GM12878 (cell line): ENCODE results near the gene CYP1B1. TPM values are rescaled to one million over a fixed set of nuclear protein-coding genes. Genes with fewer than 3 reads are reported as not detected.

Experiments used
- ATF7 ChIP-seq: fragments of 450-650 bp; IDR thresholded peaks from 2 replicates; pipeline ENCODE4 v1.6.1; 2016; ENCODE audit warnings: low read depth, mild to moderate bottlenecking
- CHD1 ChIP-seq: IDR thresholded peaks from 2 replicates; pipeline ENCODE4 v1.6.1; 2012; ENCODE audit warnings: low read depth, low read length, improper control_type of control experiment
- ESRRA ChIP-seq: IDR thresholded peaks from 2 replicates; pipeline ENCODE4 v1.6.1; 2012; ENCODE audit warnings: mild to moderate bottlenecking, low read length, improper control_type of control experiment
- JUNB ChIP-seq: IDR thresholded peaks from 2 replicates; pipeline ENCODE4 v1.6.1; 2016; ENCODE audit warnings: antibody characterized with exemption, mild to moderate bottlenecking
- JUND ChIP-seq: IDR thresholded peaks from 2 replicates; pipeline ENCODE4 v1.6.1; 2012; ENCODE audit warnings: low read depth, mild to moderate bottlenecking, low read length, improper control_type of control experiment, moderate library complexity
- RAD21 ChIP-seq: IDR thresholded peaks from 2 replicates; pipeline ENCODE4 v1.6.1; 2011; ENCODE audit warnings: mild to moderate bottlenecking, low read depth, low read length, moderate library complexity; ENCODE audit not compliant: insufficient read depth
- SREBF1 ChIP-seq: IDR thresholded peaks from 2 replicates; pipeline ENCODE4 v1.6.1; 2012; ENCODE audit warnings: mild to moderate bottlenecking, low read length
- SRF ChIP-seq, 2 experiments: IDR thresholded peaks; 2 replicates each; pipeline ENCODE4 v1.6.1; 2011; ENCODE audit warnings: low read depth in 2 of 2, low read length in 2 of 2, mild to moderate bottlenecking in 1 of 2, moderate library complexity in 1 of 2
- TAF1 ChIP-seq: IDR thresholded peaks from 2 replicates; pipeline ENCODE4 v1.6.1; 2011; ENCODE audit warnings: mild to moderate bottlenecking, low read depth, low read length, borderline replicate concordance
- TARDBP ChIP-seq: IDR thresholded peaks from 2 replicates; pipeline ENCODE4 v1.6.1; 2016; ENCODE audit warnings: borderline replicate concordance
- TCF12 ChIP-seq: IDR thresholded peaks from 2 replicates; pipeline ENCODE4 v1.6.1; 2011; ENCODE audit warnings: low read depth, mild to moderate bottlenecking, low read length
- polyA plus RNA-seq, 11 experiments: library from polyadenylated mRNA; depleted of rRNA in 4 of 11; unstranded in 6 of 11; stranded (reverse) in 5 of 11; fragments of >200 nt; fragmentation: Nextera tagmentation in 4 of 11; fragmentation: Illumina TruSeq in 1 of 11; extraction: Ambion mirVana in 4 of 11; extraction: Trizol in 1 of 11; gene quantifications; 1 replicate in 1 of 11; 2 replicates in 10 of 11; pipeline versions ENCODE4 v1.2.1 to v1.2.3, GENCODE V29; 2011 to 2016; ENCODE audit warnings: inconsistent platforms in 2 of 11, missing spikeins in 2 of 11, low read depth in 1 of 11
- total RNA-seq, 4 experiments: library from RNA; depleted of rRNA in 3 of 4; stranded (reverse); fragments of >200 nt in 3 of 4; fragmentation: Illumina TruSeq in 1 of 4; extraction: Trizol in 1 of 4; gene quantifications; 2 replicates each; pipeline versions ENCODE4 v1.2.1 to v1.2.3, GENCODE V29; 2013 to 2021
- TF ChIP-seq, protein P1 (sequence below): fragments of 450-650 bp; conservative IDR thresholded peaks from 2 replicates; pipeline ENCODE4 v1.6.1; 2017; ENCODE audit warnings: mild to moderate bottlenecking, moderate library complexity
- TF ChIP-seq, protein P2 (sequence below): fragments of 450-650 bp; IDR thresholded peaks from 2 replicates; pipeline ENCODE4 v1.6.1; 2017; ENCODE audit warnings: borderline replicate concordance
- TF ChIP-seq, protein P3 (sequence below): fragments of 450-650 bp; formaldehyde crosslinking; IDR thresholded peaks from 2 replicates; pipeline ENCODE4 v1.5.0; 2022; ENCODE audit warnings: mild to moderate bottlenecking, missing genetic modification characterization
- TF ChIP-seq, protein P4 (sequence below): fragments of 450-650 bp; IDR thresholded peaks from 2 replicates; pipeline ENCODE4 v1.6.1; 2016; ENCODE audit warnings: mild to moderate bottlenecking, moderate library complexity, borderline replicate concordance
- TF ChIP-seq, protein P5 (sequence below): fragments of 450-650 bp; IDR thresholded peaks from 2 replicates; pipeline ENCODE4 v1.6.1; 2017; ENCODE audit warnings: mild to moderate bottlenecking, low read depth, inconsistent platforms; ENCODE audit not compliant: poor library complexity, severe bottlenecking

The CYP1B1 gene
- total and polyA plus RNA-seq, 10 of the 15 experiments (the other 5 are each of a cell fraction or from before 2014, with no cell fraction given) = 0.35 to 29.7 (median 3.4) TPM

DNA sequence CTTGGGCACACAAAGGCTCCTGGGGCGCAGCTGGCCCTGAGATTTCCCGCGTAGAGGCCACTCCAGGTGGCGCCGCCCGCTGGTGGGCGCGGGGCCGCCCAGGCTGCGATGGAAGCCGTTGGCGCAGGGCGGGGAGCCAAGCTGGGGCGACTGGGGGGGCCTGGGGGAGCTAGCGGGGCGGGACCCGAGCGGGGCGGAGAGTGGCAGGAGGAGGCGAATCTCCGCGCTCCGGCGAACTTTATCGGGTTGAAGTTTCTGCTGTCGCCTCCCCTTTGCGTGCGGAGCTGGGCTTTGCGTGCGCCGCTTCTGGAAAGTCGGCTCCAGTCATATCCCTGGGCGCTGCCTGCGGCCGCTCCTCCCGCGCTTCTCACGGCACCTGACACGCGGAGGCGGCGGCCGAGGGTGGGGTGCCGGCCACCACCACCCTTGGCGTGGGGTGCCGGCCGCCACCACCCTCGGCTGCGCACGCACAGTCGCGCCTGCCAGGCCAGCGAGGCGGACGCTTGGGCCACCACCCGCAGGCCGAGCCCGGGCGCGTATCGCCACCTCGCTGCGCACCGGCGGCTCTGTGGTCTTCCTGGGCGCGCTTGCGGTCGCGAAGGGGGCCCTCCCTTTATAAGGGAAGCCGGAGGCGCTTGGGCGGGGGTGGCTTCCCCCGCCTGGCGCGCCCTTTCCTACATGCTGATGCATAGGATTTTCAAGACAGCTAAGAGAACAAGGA lies 919 bp upstream of the CYP1B1 start (continued):
- TF ChIP-seq, protein P1, sequence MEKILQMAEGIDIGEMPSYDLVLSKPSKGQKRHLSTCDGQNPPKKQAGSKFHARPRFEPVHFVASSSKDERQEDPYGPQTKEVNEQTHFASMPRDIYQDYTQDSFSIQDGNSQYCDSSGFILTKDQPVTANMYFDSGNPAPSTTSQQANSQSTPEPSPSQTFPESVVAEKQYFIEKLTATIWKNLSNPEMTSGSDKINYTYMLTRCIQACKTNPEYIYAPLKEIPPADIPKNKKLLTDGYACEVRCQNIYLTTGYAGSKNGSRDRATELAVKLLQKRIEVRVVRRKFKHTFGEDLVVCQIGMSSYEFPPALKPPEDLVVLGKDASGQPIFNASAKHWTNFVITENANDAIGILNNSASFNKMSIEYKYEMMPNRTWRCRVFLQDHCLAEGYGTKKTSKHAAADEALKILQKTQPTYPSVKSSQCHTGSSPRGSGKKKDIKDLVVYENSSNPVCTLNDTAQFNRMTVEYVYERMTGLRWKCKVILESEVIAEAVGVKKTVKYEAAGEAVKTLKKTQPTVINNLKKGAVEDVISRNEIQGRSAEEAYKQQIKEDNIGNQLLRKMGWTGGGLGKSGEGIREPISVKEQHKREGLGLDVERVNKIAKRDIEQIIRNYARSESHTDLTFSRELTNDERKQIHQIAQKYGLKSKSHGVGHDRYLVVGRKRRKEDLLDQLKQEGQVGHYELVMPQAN = no peak
- TF ChIP-seq SRF (IDR thresholded peaks at IDR 0.05; ENCODE audit: low read depth in 2 of 2, low read length in 2 of 2) = 0 out of 4 replicates have a peak, but pooled peaks of 1 of the 2 experiments have one; percentile 36
- no peak for TF ChIP-seq CHD1
- peak; percentile 46; the same call in 1 of the 2 replicates for TF ChIP-seq RAD21
- TF ChIP-seq JUNB = no peak
- TF ChIP-seq TCF12 = peak; percentile 97
- TF ChIP-seq ATF7 = no peak
- TF ChIP-seq ESRRA = no peak
- TF ChIP-seq, protein P2, sequence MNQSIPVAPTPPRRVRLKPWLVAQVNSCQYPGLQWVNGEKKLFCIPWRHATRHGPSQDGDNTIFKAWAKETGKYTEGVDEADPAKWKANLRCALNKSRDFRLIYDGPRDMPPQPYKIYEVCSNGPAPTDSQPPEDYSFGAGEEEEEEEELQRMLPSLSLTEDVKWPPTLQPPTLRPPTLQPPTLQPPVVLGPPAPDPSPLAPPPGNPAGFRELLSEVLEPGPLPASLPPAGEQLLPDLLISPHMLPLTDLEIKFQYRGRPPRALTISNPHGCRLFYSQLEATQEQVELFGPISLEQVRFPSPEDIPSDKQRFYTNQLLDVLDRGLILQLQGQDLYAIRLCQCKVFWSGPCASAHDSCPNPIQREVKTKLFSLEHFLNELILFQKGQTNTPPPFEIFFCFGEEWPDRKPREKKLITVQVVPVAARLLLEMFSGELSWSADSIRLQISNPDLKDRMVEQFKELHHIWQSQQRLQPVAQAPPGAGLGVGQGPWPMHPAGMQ = no peak
- no peak for TF ChIP-seq JUND
- no peak for TF ChIP-seq TAF1
- peak; percentile 51; the same call in 1 of the 2 replicates for TF ChIP-seq TARDBP
- TF ChIP-seq SREBF1 = no peak
- TF ChIP-seq, protein P3, sequence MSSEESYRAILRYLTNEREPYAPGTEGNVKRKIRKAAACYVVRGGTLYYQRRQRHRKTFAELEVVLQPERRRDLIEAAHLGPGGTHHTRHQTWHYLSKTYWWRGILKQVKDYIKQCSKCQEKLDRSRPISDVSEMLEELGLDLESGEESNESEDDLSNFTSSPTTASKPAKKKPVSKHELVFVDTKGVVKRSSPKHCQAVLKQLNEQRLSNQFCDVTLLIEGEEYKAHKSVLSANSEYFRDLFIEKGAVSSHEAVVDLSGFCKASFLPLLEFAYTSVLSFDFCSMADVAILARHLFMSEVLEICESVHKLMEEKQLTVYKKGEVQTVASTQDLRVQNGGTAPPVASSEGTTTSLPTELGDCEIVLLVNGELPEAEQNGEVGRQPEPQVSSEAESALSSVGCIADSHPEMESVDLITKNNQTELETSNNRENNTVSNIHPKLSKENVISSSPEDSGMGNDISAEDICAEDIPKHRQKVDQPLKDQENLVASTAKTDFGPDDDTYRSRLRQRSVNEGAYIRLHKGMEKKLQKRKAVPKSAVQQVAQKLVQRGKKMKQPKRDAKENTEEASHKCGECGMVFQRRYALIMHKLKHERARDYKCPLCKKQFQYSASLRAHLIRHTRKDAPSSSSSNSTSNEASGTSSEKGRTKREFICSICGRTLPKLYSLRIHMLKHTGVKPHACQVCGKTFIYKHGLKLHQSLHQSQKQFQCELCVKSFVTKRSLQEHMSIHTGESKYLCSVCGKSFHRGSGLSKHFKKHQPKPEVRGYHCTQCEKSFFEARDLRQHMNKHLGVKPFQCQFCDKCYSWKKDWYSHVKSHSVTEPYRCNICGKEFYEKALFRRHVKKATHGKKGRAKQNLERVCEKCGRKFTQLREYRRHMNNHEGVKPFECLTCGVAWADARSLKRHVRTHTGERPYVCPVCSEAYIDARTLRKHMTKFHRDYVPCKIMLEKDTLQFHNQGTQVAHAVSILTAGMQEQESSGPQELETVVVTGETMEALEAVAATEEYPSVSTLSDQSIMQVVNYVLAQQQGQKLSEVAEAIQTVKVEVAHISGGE (CRISPR knock-in tag) = no peak
- TF ChIP-seq, protein P4, sequence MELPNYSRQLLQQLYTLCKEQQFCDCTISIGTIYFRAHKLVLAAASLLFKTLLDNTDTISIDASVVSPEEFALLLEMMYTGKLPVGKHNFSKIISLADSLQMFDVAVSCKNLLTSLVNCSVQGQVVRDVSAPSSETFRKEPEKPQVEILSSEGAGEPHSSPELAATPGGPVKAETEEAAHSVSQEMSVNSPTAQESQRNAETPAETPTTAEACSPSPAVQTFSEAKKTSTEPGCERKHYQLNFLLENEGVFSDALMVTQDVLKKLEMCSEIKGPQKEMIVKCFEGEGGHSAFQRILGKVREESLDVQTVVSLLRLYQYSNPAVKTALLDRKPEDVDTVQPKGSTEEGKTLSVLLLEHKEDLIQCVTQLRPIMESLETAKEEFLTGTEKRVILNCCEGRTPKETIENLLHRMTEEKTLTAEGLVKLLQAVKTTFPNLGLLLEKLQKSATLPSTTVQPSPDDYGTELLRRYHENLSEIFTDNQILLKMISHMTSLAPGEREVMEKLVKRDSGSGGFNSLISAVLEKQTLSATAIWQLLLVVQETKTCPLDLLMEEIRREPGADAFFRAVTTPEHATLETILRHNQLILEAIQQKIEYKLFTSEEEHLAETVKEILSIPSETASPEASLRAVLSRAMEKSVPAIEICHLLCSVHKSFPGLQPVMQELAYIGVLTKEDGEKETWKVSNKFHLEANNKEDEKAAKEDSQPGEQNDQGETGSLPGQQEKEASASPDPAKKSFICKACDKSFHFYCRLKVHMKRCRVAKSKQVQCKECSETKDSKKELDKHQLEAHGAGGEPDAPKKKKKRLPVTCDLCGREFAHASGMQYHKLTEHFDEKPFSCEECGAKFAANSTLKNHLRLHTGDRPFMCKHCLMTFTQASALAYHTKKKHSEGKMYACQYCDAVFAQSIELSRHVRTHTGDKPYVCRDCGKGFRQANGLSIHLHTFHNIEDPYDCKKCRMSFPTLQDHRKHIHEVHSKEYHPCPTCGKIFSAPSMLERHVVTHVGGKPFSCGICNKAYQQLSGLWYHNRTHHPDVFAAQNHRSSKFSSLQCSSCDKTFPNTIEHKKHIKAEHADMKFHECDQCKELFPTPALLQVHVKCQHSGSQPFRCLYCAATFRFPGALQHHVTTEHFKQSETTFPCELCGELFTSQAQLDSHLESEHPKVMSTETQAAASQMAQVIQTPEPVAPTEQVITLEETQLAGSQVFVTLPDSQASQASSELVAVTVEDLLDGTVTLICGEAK = no peak
- TF ChIP-seq, protein P5, sequence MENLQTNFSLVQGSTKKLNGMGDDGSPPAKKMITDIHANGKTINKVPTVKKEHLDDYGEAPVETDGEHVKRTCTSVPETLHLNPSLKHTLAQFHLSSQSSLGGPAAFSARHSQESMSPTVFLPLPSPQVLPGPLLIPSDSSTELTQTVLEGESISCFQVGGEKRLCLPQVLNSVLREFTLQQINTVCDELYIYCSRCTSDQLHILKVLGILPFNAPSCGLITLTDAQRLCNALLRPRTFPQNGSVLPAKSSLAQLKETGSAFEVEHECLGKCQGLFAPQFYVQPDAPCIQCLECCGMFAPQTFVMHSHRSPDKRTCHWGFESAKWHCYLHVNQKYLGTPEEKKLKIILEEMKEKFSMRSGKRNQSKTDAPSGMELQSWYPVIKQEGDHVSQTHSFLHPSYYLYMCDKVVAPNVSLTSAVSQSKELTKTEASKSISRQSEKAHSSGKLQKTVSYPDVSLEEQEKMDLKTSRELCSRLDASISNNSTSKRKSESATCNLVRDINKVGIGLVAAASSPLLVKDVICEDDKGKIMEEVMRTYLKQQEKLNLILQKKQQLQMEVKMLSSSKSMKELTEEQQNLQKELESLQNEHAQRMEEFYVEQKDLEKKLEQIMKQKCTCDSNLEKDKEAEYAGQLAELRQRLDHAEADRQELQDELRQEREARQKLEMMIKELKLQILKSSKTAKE = no peak
